Measurements from ENCODE around the gene EHMT1.

- TF ChIP-seq CTCF (conservative IDR thresholded peaks at IDR 0.05; ENCODE audit: low read length) = no peak
- TF ChIP-seq EZH2phosphoT487 (IDR thresholded peaks at IDR 0.05; ENCODE audit: borderline replicate concordance, low read depth, low read length) = no peak
These were observed 28.7 kb upstream of the EHMT1 start for GRCh38 chr9:137590123-137590468.
